Measurements from ENCODE around the gene DCN. TPM values are rescaled to one million over a fixed set of nuclear protein-coding genes. Genes with fewer than 3 reads are reported as not detected.

The DCN gene
- total RNA-seq, 1 donor from 2014 or later = 12.5 TPM

DNA sequence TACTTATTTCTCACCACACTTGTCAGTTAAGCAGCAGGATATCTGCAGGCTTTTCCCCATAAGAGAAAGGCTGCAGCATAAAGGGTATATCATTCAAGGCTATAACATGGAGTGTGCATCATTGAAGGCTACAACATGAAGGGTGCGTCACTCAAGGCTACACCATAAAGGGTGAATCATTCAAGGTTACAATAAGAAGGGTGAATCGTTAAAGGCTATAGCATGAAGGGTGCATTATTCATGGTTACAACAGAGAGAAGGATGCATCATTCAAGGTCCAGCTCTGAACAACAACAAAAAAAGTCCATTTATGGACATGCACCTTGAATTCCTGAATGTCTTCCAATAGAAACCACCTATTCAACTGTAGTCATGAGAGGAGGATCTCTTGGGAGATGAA is 38.6 kb downstream of the DCN start:
- no peak for DNase-seq (ENCODE audit: low read depth)
- H3K4me3 ChIP-seq (ENCODE audit: low read depth, low read length) = no peak overlapping the region
- TF ChIP-seq, protein P1, sequence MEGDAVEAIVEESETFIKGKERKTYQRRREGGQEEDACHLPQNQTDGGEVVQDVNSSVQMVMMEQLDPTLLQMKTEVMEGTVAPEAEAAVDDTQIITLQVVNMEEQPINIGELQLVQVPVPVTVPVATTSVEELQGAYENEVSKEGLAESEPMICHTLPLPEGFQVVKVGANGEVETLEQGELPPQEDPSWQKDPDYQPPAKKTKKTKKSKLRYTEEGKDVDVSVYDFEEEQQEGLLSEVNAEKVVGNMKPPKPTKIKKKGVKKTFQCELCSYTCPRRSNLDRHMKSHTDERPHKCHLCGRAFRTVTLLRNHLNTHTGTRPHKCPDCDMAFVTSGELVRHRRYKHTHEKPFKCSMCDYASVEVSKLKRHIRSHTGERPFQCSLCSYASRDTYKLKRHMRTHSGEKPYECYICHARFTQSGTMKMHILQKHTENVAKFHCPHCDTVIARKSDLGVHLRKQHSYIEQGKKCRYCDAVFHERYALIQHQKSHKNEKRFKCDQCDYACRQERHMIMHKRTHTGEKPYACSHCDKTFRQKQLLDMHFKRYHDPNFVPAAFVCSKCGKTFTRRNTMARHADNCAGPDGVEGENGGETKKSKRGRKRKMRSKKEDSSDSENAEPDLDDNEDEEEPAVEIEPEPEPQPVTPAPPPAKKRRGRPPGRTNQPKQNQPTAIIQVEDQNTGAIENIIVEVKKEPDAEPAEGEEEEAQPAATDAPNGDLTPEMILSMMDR (conservative IDR thresholded peaks at IDR 0.05; ENCODE audit: low read depth, low read length) = no peak

DNA sequence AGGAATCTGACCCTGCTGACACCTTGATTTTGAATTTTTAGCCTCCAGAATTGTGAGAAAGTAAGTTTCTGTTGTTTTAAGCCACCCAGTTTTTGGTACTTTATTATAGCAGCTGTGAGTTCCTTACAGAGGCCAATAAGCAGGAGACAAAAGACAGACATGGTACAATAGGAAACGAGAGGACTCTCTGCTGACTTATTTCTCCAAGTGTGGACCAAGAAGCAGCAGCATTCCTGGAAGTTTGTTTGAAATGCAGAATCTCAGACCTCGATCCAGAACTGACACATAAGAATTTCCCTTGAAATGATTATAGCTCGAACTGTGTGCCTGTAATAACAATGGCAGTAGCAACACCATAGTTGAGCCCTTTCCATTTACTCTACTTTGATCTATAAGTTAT is 39.4 kb downstream of the DCN start:
- no peak for DNase-seq (ENCODE audit: low read depth)
- TF ChIP-seq, protein P1 (conservative IDR thresholded peaks at IDR 0.05; ENCODE audit: low read depth, low read length) = no peak
- no peak overlapping the region for H3K4me3 ChIP-seq (ENCODE audit: low read depth, low read length)

DNA sequence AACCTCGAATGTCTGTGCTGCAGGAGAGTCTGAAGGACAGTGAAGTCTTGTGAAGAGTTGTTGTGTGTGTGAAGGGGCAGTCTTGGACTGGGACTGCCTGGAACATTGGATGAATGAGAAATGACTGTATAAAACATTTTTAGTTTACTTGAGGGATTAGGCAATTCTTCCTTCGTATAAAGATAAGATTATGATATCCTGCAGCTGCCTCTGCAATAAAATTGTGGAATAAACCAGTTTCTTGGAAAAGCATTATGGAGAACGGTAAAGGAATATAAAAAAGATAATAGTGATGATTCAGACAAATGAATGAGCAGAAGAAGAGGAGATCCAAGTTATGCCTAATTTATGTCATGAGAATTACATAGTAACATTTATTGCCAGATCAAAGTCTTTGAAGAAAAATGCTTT is 40.4 kb downstream of the DCN start:
- DNase-seq (ENCODE audit: low read depth) = no peak
- no peak overlapping the region for H3K4me3 ChIP-seq (ENCODE audit: low read depth, low read length)
- TF ChIP-seq, protein P1 (conservative IDR thresholded peaks at IDR 0.05; ENCODE audit: low read depth, low read length) = no peak

DNA sequence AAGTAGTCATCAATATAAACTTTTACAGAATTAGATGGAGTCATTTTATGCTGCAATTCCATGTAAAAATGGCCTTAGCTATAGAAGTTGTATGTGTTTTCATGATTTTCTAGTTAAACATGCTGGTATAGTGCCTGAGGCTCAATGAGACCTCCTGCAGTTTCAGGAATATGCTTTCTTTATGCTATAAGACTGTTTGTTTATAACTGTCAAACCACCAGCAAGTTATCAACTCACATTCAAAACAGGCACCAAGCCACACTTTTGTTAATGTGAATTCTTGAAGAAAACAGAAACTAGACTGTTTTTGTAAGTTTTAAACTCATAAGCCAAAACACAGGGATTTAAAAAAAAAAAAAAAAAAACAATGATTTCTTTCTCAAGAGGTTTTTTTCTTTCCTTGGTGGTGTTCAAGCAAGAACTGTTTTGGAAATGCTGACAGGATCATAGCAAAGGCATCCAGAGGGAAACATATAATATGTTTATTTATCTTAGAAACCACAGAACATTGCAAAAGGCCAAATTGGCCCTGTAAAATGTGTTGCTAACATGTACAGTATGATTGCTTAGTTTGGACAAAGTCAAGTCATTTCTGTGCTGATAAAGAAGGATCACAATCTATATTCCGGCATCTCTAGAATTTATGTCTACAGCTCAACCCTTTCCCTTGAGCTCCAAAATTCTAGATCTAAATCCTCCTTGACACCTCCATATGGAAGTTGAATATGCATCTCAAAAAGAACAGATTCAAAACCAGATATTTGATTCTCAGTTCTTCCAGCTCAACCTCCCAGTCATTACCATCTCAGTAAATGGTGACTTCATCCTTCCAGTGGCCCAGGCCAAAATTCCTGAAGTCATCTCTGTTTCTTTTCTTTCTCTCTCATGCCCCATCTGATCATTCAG is 42.3 kb downstream of the DCN start:
- no peak for DNase-seq (ENCODE audit: low read depth)
- no peak overlapping the region for H3K4me3 ChIP-seq (ENCODE audit: low read depth, low read length)
- TF ChIP-seq, protein P1 (conservative IDR thresholded peaks at IDR 0.05; ENCODE audit: low read depth, low read length) = no peak

DNA sequence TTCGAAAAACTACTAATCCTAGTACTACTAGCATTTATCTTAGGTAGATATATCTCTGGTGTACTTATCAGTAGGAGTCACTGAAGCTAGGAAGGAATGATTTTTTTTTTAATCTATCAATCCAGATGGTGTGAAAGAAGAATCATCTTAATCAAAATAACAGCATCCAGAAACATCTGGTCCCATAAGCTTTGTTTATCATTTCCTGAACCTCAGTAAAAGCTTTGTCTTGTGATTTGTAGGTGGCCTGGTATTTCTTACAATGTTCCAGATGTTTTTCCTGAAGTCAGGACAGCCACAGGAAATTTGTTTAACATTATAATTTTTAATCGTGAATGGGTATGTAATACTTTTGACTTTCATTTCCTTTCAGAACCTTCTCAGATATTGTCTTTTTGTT is 43.3 kb downstream of the DCN start:
- TF ChIP-seq, protein P1 (conservative IDR thresholded peaks at IDR 0.05; ENCODE audit: low read depth, low read length) = no peak
- H3K4me3 ChIP-seq (ENCODE audit: low read depth, low read length) = no peak overlapping the region
- no peak for DNase-seq (ENCODE audit: low read depth)

DNA sequence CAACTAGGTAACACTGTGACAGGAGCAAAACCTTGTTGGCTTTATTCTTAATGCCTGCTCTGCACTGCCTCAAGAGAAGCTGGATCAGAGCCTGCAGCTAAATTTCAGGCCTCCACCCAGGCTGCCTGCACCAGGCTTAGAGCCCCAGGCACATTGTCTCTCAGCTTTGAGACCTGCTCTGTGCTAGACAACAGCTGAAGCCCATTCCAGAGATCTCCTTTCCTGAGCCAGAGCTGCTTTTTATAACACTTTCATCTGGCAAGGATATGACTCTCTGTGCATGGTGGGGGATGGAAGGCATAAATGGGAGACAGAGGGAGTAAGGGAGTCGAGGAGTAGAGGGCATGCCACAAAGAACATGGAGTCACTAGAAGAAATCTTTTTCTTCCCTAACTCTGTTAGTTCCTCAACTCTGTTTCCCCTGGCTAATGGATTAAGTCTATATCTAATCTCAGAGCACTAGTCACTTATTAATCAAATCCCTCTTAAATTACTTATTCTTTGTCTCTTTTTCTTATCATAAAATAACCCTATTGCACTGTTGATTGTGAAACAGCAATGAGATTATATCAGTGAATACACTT is 44.2 kb downstream of the DCN start:
- no peak for DNase-seq (ENCODE audit: low read depth)
- no peak overlapping the region for H3K4me3 ChIP-seq (ENCODE audit: low read depth, low read length)

More for the DNA sequence above, 44.2 kb downstream of the DCN start:
- TF ChIP-seq, protein P1 (conservative IDR thresholded peaks at IDR 0.05; ENCODE audit: low read depth, low read length) = no peak
